ENCODE data around the gene PTPRC.

Gene PTPRC

DNA sequence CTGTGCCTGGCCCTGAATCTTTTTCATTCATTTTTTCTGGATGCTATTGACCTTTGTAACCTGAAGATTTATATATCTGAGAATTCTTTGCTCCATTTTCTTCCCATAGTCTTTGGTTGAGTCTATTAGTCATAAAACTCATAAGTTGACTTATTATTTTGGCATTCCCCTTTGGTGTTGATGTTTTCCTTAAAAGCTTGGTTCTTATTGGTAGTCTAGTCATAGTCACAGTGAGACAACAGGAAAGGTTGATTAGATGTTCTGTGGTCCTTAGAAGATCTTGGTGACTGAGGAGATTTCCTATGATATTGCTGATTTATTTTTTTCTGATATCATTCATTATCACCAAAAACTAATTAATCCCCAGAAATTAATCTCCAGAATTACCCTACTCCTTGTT lies 86.2 kb downstream of the PTPRC start:
- H3K36me3 ChIP-seq (ENCODE audit: control insufficient read depth in 2 of 2, insufficient read depth in 1 of 2, low read length in 2 of 2), result no peaks in the 10 kb centered on the region
- H3K4me1 ChIP-seq (ENCODE audit: control insufficient read depth, insufficient read depth, low read length), result no peaks in the 10 kb centered on the region
- CTCF ChIA-PET, result no interaction called here
- POLR2A ChIA-PET, result no interaction called here
- no peaks in the 10 kb centered on the region for H3K9me3 ChIP-seq (ENCODE audit: control insufficient read depth, insufficient read depth, low read depth, low read length)
- no peak overlapping the region for H3K27ac ChIP-seq (ENCODE audit: extremely low read depth, low read depth, low read length)
- no peak for TF ChIP-seq ZNF521 (tag by site-specific recombination; IDR thresholded peaks at IDR 0.05)
- TF ChIP-seq ZNF292 (tag by site-specific recombination; IDR thresholded peaks at IDR 0.05; ENCODE audit: borderline replicate concordance, low read depth), result no peak
- TF ChIP-seq PRDM1 (tag by site-specific recombination; IDR thresholded peaks at IDR 0.05), result no peak
- no peak overlapping the region for H3K4me3 ChIP-seq (ENCODE audit: low read depth, low read length)

DNA sequence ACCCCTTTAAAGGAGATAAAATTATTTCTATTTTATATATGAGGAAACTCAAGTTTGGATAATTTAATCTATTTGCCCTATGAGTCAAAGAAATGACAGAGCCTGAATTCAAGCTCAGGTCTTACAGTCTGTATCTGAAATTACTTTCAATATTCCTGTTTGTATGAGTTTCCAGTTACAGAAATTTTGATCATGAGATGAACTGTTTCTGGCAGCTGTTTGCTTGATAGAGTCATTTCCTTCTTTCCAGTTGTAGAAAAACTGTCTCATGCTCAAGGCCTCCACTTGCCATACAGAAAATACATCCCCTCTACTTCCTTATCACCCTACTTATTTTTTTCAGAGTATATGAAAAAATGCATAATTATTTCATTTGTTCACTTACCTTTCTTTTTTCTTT lies 87.6 kb downstream of the PTPRC start:
- TF ChIP-seq ZFHX2 (tag by site-specific recombination; conservative IDR thresholded peaks at IDR 0.05) (no peak), ZNF350 (tag by site-specific recombination; IDR thresholded peaks at IDR 0.05) (no peak), HIC1 (tag by site-specific recombination; IDR thresholded peaks at IDR 0.05) (no peak), SETDB1 (IDR thresholded peaks at IDR 0.05; ENCODE audit: insufficient read length, low read length) (no peak), ZBTB48 (tag by site-specific recombination; IDR thresholded peaks at IDR 0.05) (no peak), SCRT1 (tag by site-specific recombination; IDR thresholded peaks at IDR 0.05; ENCODE audit: borderline replicate concordance) (no peak), KLF16 (tag by site-specific recombination; IDR thresholded peaks at IDR 0.05) (no peak), ZNF24 (tag by site-specific recombination; IDR thresholded peaks at IDR 0.05) (no peak), ZNF785 (tag by site-specific recombination; IDR thresholded peaks at IDR 0.05) (no peak), ZBTB17 (tag by site-specific recombination; IDR thresholded peaks at IDR 0.05) (no peak)
- no peaks in the 10 kb centered on the region for H3K4me1 ChIP-seq (ENCODE audit: control insufficient read depth, insufficient read depth, low read length)
- H3K9me3 ChIP-seq (ENCODE audit: control insufficient read depth, insufficient read depth, low read depth, low read length), result no peaks in the 10 kb centered on the region
- ChIA-PET POLR2A (no interaction called here), CTCF (no interaction called here)
- H3K36me3 ChIP-seq (ENCODE audit: control insufficient read depth in 2 of 2, insufficient read depth in 1 of 2, low read length in 2 of 2), result no peaks in the 10 kb centered on the region
- no peak overlapping the region for H3K4me3 ChIP-seq (ENCODE audit: low read depth, low read length)
- no peak overlapping the region for H3K27ac ChIP-seq (ENCODE audit: extremely low read depth, low read depth, low read length)

- POLR2A ChIA-PET, result no interaction called here
- Histone ChIP-seq H3K27ac (ENCODE audit: extremely low read depth, low read depth, low read length) (no peak overlapping the region), H3K36me3 (ENCODE audit: control insufficient read depth in 2 of 2, insufficient read depth in 1 of 2, low read length in 2 of 2) (no peaks in the 10 kb centered on the region), H3K4me1 (ENCODE audit: control insufficient read depth, insufficient read depth, low read length) (no peaks in the 10 kb centered on the region), H3K4me3 (ENCODE audit: low read depth, low read length) (no peak overlapping the region), H3K9me3 (ENCODE audit: control insufficient read depth, insufficient read depth, low read depth, low read length) (no peaks in the 10 kb centered on the region)
- TF ChIP-seq ZNF768 (tag by site-specific recombination; IDR thresholded peaks at IDR 0.05) (no peak), ZNF610 (tag by site-specific recombination; IDR thresholded peaks at IDR 0.05; ENCODE audit: borderline replicate concordance) (no peak), CTCF (tag by site-specific recombination; IDR thresholded peaks at IDR 0.05) (no peak), ZNF488 (tag by site-specific recombination; IDR thresholded peaks at IDR 0.05) (no peak), ZSCAN16 (tag by site-specific recombination; IDR thresholded peaks at IDR 0.05) (no peak)
- CTCF ChIA-PET, result no interaction called here
These were observed 90.5 kb downstream of the PTPRC start for GRCh38 chr1:198729195-198729863.
